CD14-positive monocyte (primary cell): ENCODE measurements around the gene CDK5R2. TPM values are rescaled to one million over a fixed set of nuclear protein-coding genes. Genes with fewer than 3 reads are reported as not detected.
A peak's percentile ranks its signal among the peaks of the same experiment; 100 is the strongest.

ENCODE experiments used
- DNase-seq, 3 donors: peaks; one replicate each; pipeline ENCODE4 v3.0.0-alpha.2; 2011 to 2022
- H2AFZ ChIP-seq: 2 replicates; pipeline ENCODE4 v1.6.0; 2012; ENCODE audit warnings: mild to moderate bottlenecking, low read depth, low read length, inconsistent platforms; ENCODE audit not compliant: insufficient read depth, poor library complexity, severe bottlenecking
- H3K27ac ChIP-seq, 2 donors: 1 replicate in 1 of 2; 2 replicates in 1 of 2; pipeline ENCODE4 v1.5.1; 2012 to 2013; ENCODE audit warnings: low read length in 2 of 2, control low read depth in 1 of 2, inconsistent platforms in 1 of 2, low read depth in 1 of 2, mild to moderate bottlenecking in 1 of 2
- H3K27me3 ChIP-seq, 2 donors: one replicate each; pipeline versions ENCODE4 v1.6.0 to v1.6.1; 2011 to 2013; ENCODE audit warnings: low read length in 2 of 2; ENCODE audit not compliant: control insufficient read depth in 2 of 2, insufficient read depth in 2 of 2
- H3K36me3 ChIP-seq, 2 donors: replicated peaks in 1 of 2; 1 replicate in 1 of 2; 2 replicates in 1 of 2; pipeline versions ENCODE4 v1.5.1 to v1.6.1; 2012 to 2013; ENCODE audit warnings: low read length in 2 of 2, control low read depth in 1 of 2, inconsistent platforms in 1 of 2, mild to moderate bottlenecking in 1 of 2; ENCODE audit not compliant: insufficient read depth in 2 of 2, control insufficient read depth in 1 of 2
- H3K4me1 ChIP-seq, 2 donors: 1 replicate in 1 of 2; 2 replicates in 1 of 2; pipeline versions ENCODE4 v1.5.1 to v1.6.1; 2012 to 2013; ENCODE audit warnings: low read length in 2 of 2, control low read depth in 1 of 2, inconsistent platforms in 1 of 2, mild to moderate bottlenecking in 1 of 2, moderate library complexity in 1 of 2; ENCODE audit not compliant: insufficient read depth in 2 of 2, control insufficient read depth in 1 of 2
- H3K4me2 ChIP-seq: replicated peaks from 2 replicates; pipeline ENCODE3; 2012; ENCODE audit warnings: low read length, moderate library complexity, mild to moderate bottlenecking; ENCODE audit not compliant: poor library complexity, severe bottlenecking; ENCODE audit errors: extremely low read depth
- H3K4me3 ChIP-seq, 3 experiments: fragments of 200-600 bp in 1 of 3; sonication (generic) in 1 of 3; replicated peaks in 1 of 3; 1 replicate in 2 of 3; 2 replicates in 1 of 3; pipeline ENCODE4 v1.5.1; 2011 to 2013; ENCODE audit warnings: low read length in 3 of 3, mild to moderate bottlenecking in 3 of 3, control low read depth in 2 of 3, low read depth in 2 of 3, inconsistent platforms in 1 of 3, moderate library complexity in 1 of 3
- H3K79me2 ChIP-seq: 2 replicates; pipeline ENCODE4 v1.6.0; 2012; ENCODE audit warnings: mild to moderate bottlenecking, control low read depth, inconsistent platforms, low read length, moderate library complexity; ENCODE audit not compliant: insufficient read depth
- H3K9ac ChIP-seq: 2 replicates; pipeline ENCODE4 v1.6.0; 2017; ENCODE audit warnings: low read length, mild to moderate bottlenecking; ENCODE audit not compliant: insufficient read depth, poor library complexity, severe bottlenecking
- H3K9me3 ChIP-seq, 2 donors: replicated peaks in 1 of 2; 1 replicate in 1 of 2; 2 replicates in 1 of 2; pipeline versions ENCODE4 v1.5.1 to v1.6.1; 2012 to 2013; ENCODE audit warnings: low read length in 2 of 2, control low read depth in 1 of 2; ENCODE audit not compliant: control insufficient read depth in 1 of 2, insufficient read depth in 1 of 2
- H4K20me1 ChIP-seq: 2 replicates; pipeline ENCODE4 v1.6.0; 2012; ENCODE audit warnings: mild to moderate bottlenecking, low read length, control low read depth, moderate library complexity; ENCODE audit not compliant: insufficient read depth
- H3K27ac Mint-ChIP-seq, 7 donors: one replicate each; pipeline ENCODE4 v1.8.0; 2020; ENCODE audit warnings: mild to moderate bottlenecking in 7 of 7, mixed read lengths in 7 of 7, moderate library complexity in 6 of 7, inconsistent platforms in 2 of 7
- H3K27me3 Mint-ChIP-seq, 3 donors: one replicate each; pipeline ENCODE4 v1.8.0; 2021 to 2022; ENCODE audit warnings: low read depth in 3 of 3, mild to moderate bottlenecking in 3 of 3, mixed read lengths in 3 of 3, moderate library complexity in 3 of 3, inconsistent platforms in 1 of 3
- H3K36me3 Mint-ChIP-seq, 2 donors: one replicate each; pipeline ENCODE4 v1.8.0; 2020; ENCODE audit warnings: mixed read lengths in 2 of 2, inconsistent platforms in 1 of 2, mild to moderate bottlenecking in 1 of 2
- H3K4me1 Mint-ChIP-seq: one replicate; pipeline ENCODE4 v1.8.0; 2020; ENCODE audit warnings: mild to moderate bottlenecking, mixed read lengths
- H3K4me3 Mint-ChIP-seq, 2 donors: one replicate each; pipeline ENCODE4 v1.8.0; 2020; ENCODE audit warnings: mild to moderate bottlenecking in 2 of 2, mixed read lengths in 2 of 2, moderate library complexity in 1 of 2
- H3K9me3 Mint-ChIP-seq, 7 donors: one replicate each; pipeline ENCODE4 v1.8.0; 2020 to 2022; ENCODE audit warnings: mixed read lengths in 7 of 7, mild to moderate bottlenecking in 6 of 7, moderate library complexity in 6 of 7, inconsistent platforms in 2 of 7
- WGBS: methylation state at CpG from one replicate; pipeline ENCODE4 v1.1.5; 2013; ENCODE audit warnings: missing lambda C conversion rate; ENCODE audit not compliant: insufficient coverage; 5-methylcytosine and 5-hydroxymethylcytosine counted together
- intact Hi-C, 2 donors: fragments of 100-400 bp; cut with micrococcal nuclease; formaldehyde crosslinking; loops; one replicate each; pipeline versions ENCODE4 v1.15.0 to v1.15.1; 2023
- polyA plus RNA-seq, 3 donors: library from polyadenylated mRNA; depleted of rRNA in 1 of 3; unstranded in 2 of 3; stranded (reverse) in 1 of 3; fragments of 300-500 nt in 2 of 3; fragments of >200 nt in 1 of 3; fragmentation: Illumina TruSeq in 2 of 3; gene quantifications; 1 replicate in 2 of 3; 2 replicates in 1 of 3; pipeline ENCODE4 v1.2.3, GENCODE V29; 2012 to 2021
- TF ChIP-seq, protein P1 (sequence below): fragments of 200-600 bp; IDR thresholded peaks from one replicate; pipeline ENCODE4 v1.8.0; 2022; ENCODE audit warnings: antibody characterized with exemption, mild to moderate bottlenecking

The CDK5R2 gene
- polyA plus RNA-seq, 3 donors: not detected

DNA sequence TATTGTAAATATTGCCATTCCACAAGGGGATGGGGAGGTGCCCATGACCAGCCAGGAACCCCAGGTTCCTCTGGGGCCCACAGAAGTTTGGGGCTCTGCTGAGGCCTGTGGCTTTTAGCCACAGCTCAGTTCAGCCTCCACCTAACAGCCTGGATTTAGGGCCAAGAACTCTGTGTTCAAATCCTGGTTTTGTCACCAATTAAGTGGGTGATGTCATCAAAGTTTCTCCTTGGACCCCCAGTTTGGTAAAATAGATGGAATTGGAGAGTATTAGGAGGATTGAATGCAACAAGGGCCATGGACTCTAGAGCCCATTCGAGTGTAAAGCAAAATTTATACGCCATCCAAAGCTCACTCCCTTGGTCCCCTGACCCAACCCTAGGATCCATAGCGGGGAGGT is 28.7 kb downstream of the CDK5R2 start:
- Mint-ChIP-seq H3K27me3 (peaks cover 90 to 99% (median 91%) of the 10 kb centered on the region in 3 donors), H3K36me3 (peaks cover 0 to 2% of the 10 kb centered on the region in 2 donors), H3K27ac (no peak overlapping the region), H3K9me3 (peaks cover 0 to 27% (median 5%) of the 10 kb centered on the region in 7 donors), H3K4me3 (peak overlapping the region in 1 of 2 donors; percentile 39), H3K4me1 (peaks cover 4% of the 10 kb centered on the region)
- WGBS: no CpG with 5 or more reads among the region's 3 CpGs
- intact Hi-C loops: no loop called here
- H3K4me2 ChIP-seq: no peak overlapping the region
- peaks cover 83 to 97% of the 10 kb centered on the region in 2 donors for H3K27me3 ChIP-seq
- TF ChIP-seq, protein P1, sequence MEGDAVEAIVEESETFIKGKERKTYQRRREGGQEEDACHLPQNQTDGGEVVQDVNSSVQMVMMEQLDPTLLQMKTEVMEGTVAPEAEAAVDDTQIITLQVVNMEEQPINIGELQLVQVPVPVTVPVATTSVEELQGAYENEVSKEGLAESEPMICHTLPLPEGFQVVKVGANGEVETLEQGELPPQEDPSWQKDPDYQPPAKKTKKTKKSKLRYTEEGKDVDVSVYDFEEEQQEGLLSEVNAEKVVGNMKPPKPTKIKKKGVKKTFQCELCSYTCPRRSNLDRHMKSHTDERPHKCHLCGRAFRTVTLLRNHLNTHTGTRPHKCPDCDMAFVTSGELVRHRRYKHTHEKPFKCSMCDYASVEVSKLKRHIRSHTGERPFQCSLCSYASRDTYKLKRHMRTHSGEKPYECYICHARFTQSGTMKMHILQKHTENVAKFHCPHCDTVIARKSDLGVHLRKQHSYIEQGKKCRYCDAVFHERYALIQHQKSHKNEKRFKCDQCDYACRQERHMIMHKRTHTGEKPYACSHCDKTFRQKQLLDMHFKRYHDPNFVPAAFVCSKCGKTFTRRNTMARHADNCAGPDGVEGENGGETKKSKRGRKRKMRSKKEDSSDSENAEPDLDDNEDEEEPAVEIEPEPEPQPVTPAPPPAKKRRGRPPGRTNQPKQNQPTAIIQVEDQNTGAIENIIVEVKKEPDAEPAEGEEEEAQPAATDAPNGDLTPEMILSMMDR: no peak
- peaks cover 0 to 4% of the 10 kb centered on the region in 2 donors for H3K4me1 ChIP-seq
- no peak overlapping the region for H3K4me3 ChIP-seq
- peaks cover 5 to 32% of the 10 kb centered on the region in 2 donors for H3K9me3 ChIP-seq
- H3K9ac ChIP-seq: no peak overlapping the region
- H3K27ac ChIP-seq: no peak overlapping the region
- no peaks in the 10 kb centered on the region for H3K79me2 ChIP-seq
- H3K36me3 ChIP-seq: no peaks in the 10 kb centered on the region
- H4K20me1 ChIP-seq: no peaks in the 10 kb centered on the region
- no peak overlapping the region for H2AFZ ChIP-seq
- DNase-seq: no peak

DNA sequence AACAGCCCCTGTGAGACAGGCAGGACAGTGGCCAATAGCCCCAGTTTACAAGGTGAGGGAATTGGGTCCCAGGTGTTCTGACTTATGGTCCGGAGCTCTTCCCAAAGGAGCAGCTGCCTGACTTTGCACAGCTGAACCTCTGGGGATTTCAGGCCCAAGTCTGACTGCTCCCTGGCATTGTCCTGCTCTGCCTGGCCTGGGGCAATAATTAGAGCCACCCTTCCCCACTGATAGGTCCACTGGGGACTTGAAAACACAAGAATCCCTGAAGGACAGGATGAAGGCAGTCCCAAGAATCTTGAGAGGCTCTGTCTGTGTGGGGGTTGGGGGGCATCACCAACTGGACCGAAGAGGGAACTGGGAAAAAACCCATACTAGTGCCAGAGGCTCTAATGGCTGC is 29.2 kb downstream of the CDK5R2 start:
- peaks cover 87 to 99% (median 89%) of the 10 kb centered on the region in 3 donors for H3K27me3 Mint-ChIP-seq
- 100% methylated on average over 1 of the region's 2 CpGs for WGBS
- Histone ChIP-seq H3K36me3 (no peaks in the 10 kb centered on the region), H3K4me3 (no peak overlapping the region), H4K20me1 (no peaks in the 10 kb centered on the region), H3K9ac (no peak overlapping the region), H3K4me2 (no peak overlapping the region), H2AFZ (no peak overlapping the region), H3K27ac (no peak overlapping the region), H3K79me2 (no peaks in the 10 kb centered on the region), H3K27me3 (peaks cover 83 to 97% of the 10 kb centered on the region in 2 donors), H3K4me1 (peaks cover 0 to 9% of the 10 kb centered on the region in 2 donors), H3K9me3 (peaks cover 5 to 37% of the 10 kb centered on the region in 2 donors)
- H3K4me3 Mint-ChIP-seq: peak overlapping the region in 1 of 2 donors; percentile 39
- H3K36me3 Mint-ChIP-seq: peaks cover 0 to 2% of the 10 kb centered on the region in 2 donors
- H3K27ac Mint-ChIP-seq: no peak overlapping the region
- H3K9me3 Mint-ChIP-seq: peaks cover 0 to 27% (median 5%) of the 10 kb centered on the region in 7 donors
- intact Hi-C loops: no loop called here
- TF ChIP-seq, protein P1: no peak
- DNase-seq: no peak
- peaks cover 6% of the 10 kb centered on the region for H3K4me1 Mint-ChIP-seq
